GM12875 (cell line): ENCODE results near the gene S1PR2.
"Not testable (repeated sequence)": the region's sequence is repeated elsewhere in the genome, so short reads cannot be mapped to it uniquely, and the experiment has no call there.

ENCODE experiments used
- H3K4me3 ChIP-seq: one replicate; pipeline ENCODE4 v1.5.1; 2011; ENCODE audit warnings: low read depth, low read length, control low read depth
- TF ChIP-seq, protein P1 (sequence below): IDR thresholded peaks from 2 replicates; pipeline ENCODE4 v1.5.1; 2011; ENCODE audit warnings: low read depth, mild to moderate bottlenecking, control low read depth, inconsistent platforms, low read length, moderate library complexity, borderline replicate concordance; ENCODE audit not compliant: insufficient read depth

Gene S1PR2

DNA sequence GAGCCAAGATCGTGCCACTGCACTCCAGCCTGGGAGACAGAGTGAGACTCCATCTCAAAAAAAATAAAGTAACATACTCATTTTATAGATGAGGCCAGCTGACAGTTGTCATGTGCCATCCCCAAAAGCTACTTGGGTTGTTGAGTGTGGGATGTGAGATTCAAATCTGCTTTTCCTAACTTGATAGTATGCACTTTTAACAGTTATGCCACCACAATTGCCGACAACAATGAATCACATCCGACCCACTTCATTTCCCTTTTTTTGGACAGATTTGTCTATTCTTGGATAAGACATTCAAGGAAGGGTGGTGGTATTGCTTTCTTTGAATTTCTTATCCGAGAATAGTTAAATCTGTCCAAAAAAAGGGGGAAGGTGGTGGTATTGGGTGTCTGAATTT lies 20.1 kb downstream of the S1PR2 start:
- no peak overlapping the region for H3K4me3 ChIP-seq
- TF ChIP-seq, protein P1, sequence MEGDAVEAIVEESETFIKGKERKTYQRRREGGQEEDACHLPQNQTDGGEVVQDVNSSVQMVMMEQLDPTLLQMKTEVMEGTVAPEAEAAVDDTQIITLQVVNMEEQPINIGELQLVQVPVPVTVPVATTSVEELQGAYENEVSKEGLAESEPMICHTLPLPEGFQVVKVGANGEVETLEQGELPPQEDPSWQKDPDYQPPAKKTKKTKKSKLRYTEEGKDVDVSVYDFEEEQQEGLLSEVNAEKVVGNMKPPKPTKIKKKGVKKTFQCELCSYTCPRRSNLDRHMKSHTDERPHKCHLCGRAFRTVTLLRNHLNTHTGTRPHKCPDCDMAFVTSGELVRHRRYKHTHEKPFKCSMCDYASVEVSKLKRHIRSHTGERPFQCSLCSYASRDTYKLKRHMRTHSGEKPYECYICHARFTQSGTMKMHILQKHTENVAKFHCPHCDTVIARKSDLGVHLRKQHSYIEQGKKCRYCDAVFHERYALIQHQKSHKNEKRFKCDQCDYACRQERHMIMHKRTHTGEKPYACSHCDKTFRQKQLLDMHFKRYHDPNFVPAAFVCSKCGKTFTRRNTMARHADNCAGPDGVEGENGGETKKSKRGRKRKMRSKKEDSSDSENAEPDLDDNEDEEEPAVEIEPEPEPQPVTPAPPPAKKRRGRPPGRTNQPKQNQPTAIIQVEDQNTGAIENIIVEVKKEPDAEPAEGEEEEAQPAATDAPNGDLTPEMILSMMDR, result no peak

DNA sequence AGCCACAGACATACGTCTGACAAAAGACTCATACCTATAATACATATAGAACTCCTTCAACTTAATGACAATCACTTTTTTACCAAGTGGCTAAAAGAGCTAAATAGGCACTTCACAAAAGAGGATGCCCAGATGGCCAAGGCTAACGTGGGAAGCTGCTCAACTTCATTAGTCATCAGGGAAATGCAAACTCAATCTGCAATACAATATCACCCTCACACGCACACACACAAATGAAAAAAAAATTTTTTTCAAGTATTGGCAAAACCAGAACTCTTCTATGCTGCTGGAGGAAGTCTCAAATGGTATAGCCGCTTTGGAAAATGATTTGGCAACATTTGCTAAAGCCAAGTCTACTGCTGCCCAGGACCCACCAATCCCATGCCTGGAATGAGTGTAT lies 21.8 kb downstream of the S1PR2 start:
- TF ChIP-seq, protein P1, result no peak
- H3K4me3 ChIP-seq, result no peak overlapping the region

DNA sequence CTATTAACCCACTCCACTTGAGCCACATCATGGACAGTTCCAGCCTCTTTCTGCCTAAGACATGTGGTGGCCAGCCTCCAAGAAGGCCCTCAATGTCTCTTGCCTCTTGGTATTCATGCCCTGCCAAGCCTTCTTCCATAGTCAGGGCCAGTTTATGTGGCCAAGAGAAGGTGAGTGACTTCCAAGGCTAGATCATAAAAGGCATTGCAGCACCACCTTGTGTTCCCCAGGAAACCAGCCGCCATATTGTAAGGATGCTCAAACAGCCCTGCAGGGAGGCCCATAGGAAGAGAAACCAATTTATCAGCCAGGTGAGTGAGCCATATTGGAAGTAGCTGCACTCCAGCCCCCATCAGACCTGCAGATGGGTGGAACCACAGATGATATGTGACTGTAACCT lies 24.1 kb downstream of the S1PR2 start:
- TF ChIP-seq, protein P1, result no peak
- no peak overlapping the region for H3K4me3 ChIP-seq

DNA sequence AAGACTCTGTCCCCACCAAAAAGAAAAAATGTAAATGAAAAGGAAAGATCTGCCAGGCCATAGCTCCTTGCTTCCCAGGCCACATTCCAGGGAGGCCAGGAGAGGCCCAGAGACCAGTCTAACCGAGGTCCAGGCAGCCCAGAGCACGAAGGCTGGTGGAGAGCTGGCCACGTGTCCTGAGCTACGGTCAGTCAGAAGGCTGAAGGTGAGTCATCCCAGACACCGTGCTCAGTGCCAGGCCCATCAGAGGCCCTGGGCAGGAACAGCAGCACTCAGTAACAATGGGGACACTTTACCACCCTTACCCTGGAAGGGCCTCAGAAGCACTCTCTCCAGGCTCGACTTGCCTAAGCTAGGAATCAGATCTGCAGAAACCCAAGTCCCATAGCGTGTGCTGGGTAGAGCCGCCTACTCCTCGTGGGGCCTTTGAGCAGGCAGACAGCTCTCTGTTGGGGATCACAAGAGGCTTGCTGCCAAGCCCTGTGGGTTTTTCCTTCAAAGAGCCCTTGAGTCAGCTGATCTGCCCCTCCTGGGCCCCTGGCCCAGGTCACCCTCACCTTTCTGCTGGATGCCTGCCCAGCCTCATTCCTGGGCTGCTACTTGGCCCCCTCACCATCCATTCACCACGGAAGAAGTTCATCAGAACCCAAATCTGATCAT lies 24.8 kb downstream of the S1PR2 start:
- TF ChIP-seq, protein P1, result no peak
- H3K4me3 ChIP-seq, result no peak overlapping the region

DNA sequence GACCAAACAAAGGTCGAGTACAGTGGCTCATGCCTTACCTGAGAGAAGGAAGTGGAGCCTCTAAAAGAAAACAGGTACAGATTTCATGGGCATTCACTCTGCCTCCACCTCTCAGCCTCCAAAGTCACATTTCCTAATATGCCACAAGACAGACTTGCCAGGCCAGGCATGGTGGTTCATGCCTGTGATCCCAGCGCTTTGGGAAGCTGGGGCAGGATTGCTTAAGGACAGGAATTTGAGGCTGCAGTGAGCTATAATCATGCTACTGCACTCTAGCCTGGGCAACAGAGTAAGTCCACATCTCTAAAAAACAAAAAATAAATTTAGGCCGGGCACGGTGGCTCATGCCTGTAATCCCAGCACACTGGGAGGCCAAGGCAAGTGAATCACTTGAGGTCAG lies 25.5 kb downstream of the S1PR2 start:
- TF ChIP-seq, protein P1, result no peak

DNA sequence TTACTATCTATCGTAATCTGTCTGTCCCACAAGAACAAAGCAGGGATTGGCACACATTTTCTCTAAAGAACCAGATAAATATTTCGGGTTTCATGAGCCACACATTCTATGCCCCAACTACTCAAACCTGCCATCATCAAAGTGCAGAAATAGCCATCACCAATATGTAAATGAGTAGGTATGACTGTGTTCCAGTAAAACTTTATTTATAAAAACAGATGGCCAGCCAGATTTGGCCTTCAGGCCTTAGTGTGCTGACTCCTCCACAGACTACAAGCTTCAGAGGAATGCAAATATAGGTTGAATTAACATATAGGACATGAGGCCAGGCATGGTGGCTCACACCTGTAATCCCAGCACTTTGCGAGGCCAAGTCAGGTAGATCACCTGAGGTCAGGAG lies 27.4 kb downstream of the S1PR2 start:
- TF ChIP-seq, protein P1, result no peak

More for the DNA sequence above, 25.5 kb downstream of the S1PR2 start:
- no peak overlapping the region for H3K4me3 ChIP-seq

DNA sequence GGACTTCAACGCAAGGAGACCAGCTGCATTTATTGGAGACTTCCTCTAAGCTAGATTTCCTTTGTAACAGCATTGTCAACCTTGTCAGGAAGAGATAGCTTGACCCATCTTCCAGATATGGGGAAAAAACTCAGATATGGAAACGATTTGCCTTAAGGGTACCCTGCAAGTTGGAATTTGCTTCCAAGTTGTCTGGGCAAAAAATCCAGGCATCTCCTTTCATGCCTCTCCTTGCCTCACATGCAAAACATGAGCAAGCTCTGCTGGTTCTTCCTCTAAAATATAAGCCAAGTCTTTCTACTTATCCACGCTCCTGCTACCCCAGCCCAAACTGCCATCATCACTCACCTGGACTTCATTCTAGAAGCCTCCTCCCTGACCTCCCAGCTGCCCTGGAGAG lies 30.0 kb downstream of the S1PR2 start:
- TF ChIP-seq, protein P1, result no peak
- H3K4me3 ChIP-seq, result no peak overlapping the region

More for the DNA sequence above, 27.4 kb downstream of the S1PR2 start:
- H3K4me3 ChIP-seq, result no peak overlapping the region

DNA sequence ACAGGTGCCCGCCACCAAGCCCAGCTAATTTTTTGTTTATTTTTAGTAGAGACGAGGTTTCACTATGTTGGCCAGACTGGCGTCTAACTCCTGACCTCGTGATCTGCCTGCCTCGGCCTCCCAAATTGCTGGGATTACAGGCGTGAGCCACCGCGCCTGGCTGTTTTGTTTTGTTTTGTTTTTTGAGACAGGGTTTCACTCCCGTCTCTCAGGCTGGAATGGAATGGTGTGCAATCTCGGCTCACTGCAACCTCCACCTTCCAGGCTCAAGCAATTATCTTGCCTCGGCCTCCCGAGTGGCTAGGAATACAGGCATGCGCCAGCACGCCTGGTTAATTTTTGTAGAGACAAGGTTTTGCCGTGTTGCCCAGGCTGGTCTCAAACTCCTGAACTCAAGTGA lies 31.0 kb downstream of the S1PR2 start:
- not testable (repeated sequence) for H3K4me3 ChIP-seq

DNA sequence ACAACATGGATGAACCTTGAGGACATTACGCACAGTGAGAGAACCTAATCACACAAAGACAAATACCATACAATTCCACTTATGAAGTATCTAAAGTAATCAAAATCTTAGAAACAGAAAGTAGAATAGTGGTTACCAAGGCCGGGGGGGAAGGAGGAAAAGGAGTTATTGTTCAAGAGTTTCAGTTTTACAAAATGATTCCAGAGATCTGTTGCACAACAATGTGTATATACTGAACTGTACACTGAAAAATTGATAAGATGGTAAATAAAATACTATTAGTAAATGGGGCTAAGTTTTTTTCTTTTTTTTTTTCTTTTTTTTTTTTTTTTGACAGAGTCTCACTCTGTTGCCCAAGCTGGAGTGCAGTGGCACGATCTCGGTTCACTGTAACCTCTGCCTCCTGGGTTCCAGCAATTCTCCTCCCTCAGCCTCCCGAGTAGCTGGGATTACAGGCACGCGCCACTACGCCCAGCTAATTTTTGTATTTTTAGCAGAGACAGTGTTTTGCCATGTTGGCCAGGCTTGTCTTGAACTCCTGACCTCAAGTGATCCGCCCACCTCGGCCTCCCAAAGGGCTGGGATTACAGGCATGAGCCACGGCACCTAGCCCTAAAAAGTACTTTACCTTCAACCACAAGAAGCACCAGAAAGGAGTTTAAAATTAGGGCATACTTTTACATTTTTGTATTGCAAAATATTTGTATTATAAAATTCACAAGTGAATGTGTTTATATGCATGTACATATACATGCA lies 32.1 kb downstream of the S1PR2 start:
- not testable (repeated sequence) for H3K4me3 ChIP-seq
